GM12873 (cell line): ENCODE results near the gene HPCAL1.

Experiments used
- CTCF ChIP-seq: IDR thresholded peaks from 2 replicates; pipeline ENCODE4 v1.5.1; 2012; ENCODE audit warnings: low read depth, mild to moderate bottlenecking, moderate library complexity, low read length, control low read depth; ENCODE audit not compliant: insufficient read depth; ENCODE audit errors: missing control alignments

The HPCAL1 gene

GRCh38 chr2:10449838-10450691 lies 147.4 kb downstream of the HPCAL1 start:
- TF ChIP-seq CTCF = no peak

- no peak for TF ChIP-seq CTCF
These were observed 149.1 kb downstream of the HPCAL1 start for GRCh38 chr2:10451819-10452218.

GRCh38 chr2:10452312-10452711 lies 149.6 kb downstream of the HPCAL1 start:
- no peak for TF ChIP-seq CTCF

DNA sequence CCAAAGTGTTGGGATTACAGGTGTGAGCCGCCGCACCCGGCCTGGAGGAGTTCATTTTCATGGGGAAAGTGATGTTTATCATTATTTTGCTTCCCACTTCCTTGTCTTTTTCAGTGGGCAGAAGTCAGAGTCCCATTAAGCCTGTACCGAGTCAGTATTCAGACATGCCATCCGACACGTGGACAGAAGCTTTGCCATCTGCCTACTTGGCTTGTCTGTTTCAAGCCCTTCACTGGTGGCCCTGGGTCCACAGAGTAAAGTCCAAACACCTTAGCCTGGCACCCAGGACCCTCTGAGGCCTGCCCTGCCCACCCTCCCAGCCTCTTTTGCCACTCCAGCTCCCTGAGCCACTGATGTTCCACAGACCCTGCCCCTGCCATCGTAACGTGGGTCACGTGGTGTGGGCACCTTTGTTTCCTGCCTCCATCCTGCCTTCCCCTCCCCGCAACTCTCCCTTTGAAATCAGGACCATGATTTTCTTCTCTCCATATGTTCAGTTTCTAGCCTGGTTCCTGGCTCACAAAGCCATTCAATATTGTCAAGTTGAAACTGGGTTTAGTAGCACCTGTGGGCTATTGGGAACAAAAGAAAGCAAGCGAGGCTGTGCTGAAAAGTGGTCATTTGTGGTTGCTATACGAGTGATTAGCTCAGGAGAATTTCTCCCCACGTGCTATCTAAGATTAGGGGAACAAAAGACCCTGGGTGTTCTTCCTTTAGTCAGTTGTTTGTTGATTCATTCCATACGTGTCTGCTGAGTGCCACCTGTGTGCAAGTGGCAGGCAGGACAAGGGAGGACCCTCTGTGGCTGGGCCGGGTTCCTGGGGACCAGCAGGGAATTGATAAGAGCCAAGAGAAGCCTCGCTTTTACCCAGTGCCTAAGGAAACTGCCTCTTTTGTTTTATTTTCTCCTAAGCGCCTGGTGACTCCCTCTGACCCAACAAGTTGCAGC lies 150.5 kb downstream of the HPCAL1 start:
- TF ChIP-seq CTCF = no peak

- no peak for TF ChIP-seq CTCF
These were observed 151.2 kb downstream of the HPCAL1 start for GRCh38 chr2:10453905-10454298.

DNA sequence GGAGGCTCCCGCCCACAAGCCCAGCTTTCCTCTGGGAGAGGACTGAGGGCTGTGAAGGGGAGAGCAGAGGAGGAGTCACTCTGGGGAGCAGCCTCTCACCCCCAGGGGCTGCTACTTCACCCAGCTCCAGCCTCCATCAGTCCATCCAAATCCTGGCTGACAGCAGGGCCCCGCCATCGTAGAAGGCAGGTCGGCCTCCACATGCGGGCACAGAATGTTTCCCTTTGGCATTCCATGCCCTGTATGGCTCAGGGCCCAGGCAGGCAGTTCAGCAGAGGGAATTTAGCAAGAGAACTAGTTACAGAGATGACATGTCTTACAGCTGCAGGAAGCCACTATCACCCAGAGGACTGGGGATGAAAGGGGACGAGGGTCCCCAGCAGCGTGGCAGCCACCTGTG lies 151.8 kb downstream of the HPCAL1 start:
- no peak for TF ChIP-seq CTCF
